GM19395 (cell line): Measurements from ENCODE around the gene EEF1A2.

Experiments
- ATAC-seq: cut with Tn5 transposase; IDR thresholded peaks from one replicate; pipeline ENCODE4 v1.9.1; 2021; ENCODE audit warnings: mild to moderate bottlenecking, moderate library complexity; ENCODE audit not compliant: unreplicated experiment

Gene EEF1A2

GRCh38 chr20:63471717-63471980, 27.2 kb downstream of the EEF1A2 start:
- ATAC-seq, result no peak

GRCh38 chr20:63471002-63471716, 27.7 kb downstream of the EEF1A2 start:
- ATAC-seq, result no peak

DNA sequence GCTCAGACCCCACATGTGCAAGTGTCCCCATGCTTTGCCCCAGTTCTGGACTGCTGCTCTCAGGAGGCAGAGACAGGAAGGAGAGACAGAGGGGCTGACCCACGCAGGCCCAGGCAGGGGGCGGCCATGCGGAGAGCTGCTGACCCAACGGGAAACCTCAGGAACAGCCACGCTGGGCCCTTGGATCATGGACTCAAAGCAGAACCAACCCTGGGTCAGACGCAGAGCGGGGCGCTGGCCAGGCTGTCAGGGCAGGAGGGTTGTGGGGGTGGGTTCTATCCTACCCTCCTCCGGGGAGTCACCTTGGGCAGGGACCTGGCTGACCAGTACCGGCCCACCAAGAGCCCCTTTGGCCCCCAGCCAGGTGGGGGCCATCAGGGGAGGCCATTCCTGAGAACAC, 28.5 kb downstream of the EEF1A2 start:
- no peak for ATAC-seq

GRCh38 chr20:63469713-63470101, 29.2 kb downstream of the EEF1A2 start:
- ATAC-seq, result no peak

GRCh38 chr20:63469019-63469712, 29.7 kb downstream of the EEF1A2 start:
- ATAC-seq, result no peak

- no peak for ATAC-seq
These were observed 30.5 kb downstream of the EEF1A2 start for GRCh38 chr20:63468421-63468820.

DNA sequence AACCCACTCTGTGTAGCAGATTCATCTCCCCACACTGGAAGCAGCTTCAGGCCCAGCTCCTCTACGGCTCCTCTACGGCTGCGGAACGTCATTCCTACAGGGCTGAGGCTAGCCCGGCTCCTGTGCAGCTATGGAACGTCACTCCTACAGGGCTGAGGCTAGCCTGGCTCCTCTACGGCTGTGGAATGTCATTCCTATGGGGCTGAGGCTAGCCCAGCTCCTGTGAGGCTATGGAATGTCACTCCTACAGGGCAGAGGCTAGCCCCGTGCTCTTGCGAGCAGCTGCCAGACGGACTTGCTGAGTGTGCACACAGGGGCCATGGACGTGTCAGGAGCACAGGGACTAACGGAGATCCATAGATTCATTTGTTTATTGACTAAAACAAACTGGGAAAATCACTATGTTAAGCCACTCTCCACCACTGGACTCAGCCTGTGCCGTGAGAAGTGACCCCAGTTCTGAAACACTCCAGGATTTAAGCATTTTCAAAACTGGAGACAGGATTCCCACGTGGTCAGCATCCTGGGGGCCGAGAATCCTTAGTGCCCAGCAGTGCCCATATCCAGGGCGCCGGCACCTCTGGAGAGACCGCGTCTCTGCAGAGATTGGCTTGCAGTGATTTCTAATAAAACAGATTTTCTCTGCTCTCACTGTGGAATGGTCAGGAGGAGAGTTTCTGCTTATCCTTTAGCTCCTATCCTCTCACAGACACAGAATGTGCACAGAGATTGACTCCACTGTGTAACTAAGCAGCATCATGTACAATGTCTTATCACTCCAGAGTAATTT, 31.4 kb downstream of the EEF1A2 start:
- ATAC-seq, result no peak

DNA sequence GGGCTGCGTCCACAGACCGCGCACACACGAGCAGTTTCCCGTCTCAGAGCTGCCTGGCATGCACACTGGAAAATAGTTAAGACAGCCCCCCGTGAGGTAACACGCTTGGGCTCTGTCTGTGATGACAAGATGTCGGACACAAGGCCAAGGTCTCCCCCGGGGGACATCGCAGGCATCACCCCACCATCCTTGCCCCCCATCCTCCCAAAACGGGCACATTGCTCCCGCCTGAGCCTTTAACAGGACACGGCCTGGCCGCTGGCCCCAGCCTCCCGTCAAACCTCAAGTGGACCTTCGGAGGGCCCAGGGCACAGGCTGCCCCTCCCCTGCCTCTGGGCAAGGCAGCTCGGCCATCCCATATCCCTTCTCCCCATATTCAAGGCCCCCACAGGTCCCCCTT, 32.0 kb downstream of the EEF1A2 start:
- ATAC-seq, result no peak

GRCh38 chr20:63466250-63466825, 32.5 kb downstream of the EEF1A2 start:
- no peak for ATAC-seq

DNA sequence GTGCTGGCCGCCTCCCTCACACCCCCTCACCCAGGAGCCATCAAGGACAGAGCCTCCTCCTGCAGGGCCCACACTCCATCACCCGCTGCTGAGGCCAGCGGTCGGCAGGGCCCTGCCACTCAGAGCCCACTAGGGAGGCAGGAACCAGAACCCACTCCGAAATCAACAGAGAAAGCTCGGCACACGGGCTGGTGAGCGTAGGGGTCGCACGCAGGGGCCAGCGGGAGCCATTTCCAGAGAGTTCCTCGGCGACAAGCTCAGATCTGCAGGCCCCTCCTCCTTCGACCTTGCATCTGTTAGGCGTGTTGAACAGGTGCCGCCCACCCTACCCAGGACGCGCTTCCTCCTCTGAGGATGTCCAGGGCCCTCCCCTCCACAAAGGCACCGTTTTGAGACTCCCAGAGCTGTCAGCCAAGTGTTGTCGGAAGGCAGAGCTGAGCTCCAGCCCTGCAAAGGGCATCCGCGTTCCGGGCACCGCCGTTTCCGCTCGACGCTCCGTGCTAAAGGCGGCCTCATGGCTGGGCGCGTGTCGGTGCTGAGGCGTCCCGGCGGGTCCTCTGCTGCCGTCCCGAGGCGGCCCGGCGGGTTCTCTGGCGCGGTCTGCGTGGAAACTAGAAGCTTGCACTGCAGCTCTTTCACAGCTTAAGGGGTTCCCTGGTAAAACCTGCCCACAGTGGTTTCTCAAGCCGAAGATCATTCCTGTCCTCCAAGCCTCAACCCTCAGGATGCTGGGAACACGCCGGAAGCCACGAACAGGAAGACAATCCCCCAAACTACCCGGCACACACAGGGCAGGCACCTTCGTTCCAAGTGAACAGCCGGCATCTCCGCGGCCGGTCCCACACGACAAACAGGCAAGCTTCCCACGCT, 33.3 kb downstream of the EEF1A2 start:
- no peak for ATAC-seq

GRCh38 chr20:63464289-63464635, 34.6 kb downstream of the EEF1A2 start:
- no peak for ATAC-seq

- no peak for ATAC-seq
These were observed 35.2 kb downstream of the EEF1A2 start for GRCh38 chr20:63463400-63464288.

- ATAC-seq, result no peak
These were observed 36.6 kb downstream of the EEF1A2 start for GRCh38 chr20:63462244-63462643.

- no peak for ATAC-seq
These were observed 37.6 kb downstream of the EEF1A2 start for GRCh38 chr20:63461104-63461763.

DNA sequence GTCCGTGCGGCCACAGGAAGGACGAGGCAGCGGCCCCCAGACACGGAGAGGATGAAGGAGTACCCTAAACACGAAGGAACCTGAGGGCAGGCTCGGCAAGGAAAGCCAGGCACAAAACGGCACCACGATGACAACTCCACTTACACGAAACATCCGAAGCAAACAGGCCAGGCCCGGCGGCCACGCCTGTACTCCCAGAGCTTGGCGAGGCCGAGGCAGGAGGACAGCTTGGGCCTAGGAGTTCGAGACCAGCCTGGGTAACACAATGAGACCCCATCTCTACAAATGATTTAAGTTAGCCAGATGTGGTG, 39.9 kb downstream of the EEF1A2 start:
- ATAC-seq, result no peak

GRCh38 chr20:63458170-63459069, 40.5 kb downstream of the EEF1A2 start:
- ATAC-seq, result no peak

DNA sequence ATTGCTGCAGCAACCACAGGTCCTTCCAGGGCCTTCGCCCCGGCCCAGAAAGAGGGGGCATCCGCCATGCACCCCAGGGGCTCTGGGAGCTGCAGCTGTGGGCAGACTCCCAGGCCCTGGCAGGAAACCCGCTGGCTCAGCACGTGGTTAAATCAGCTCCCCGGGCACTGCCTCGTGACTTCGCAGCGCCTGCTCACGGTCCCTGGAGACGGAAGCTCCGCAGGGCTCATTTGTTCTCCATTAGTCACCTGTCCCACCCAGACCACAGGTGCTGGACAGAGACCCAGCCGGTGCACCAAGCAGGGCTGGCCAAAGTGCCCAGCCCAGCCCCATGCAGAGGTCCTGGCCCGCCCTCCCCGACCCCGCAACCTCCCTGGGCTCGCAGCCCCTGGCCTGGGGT, 41.1 kb downstream of the EEF1A2 start:
- ATAC-seq, result no peak

DNA sequence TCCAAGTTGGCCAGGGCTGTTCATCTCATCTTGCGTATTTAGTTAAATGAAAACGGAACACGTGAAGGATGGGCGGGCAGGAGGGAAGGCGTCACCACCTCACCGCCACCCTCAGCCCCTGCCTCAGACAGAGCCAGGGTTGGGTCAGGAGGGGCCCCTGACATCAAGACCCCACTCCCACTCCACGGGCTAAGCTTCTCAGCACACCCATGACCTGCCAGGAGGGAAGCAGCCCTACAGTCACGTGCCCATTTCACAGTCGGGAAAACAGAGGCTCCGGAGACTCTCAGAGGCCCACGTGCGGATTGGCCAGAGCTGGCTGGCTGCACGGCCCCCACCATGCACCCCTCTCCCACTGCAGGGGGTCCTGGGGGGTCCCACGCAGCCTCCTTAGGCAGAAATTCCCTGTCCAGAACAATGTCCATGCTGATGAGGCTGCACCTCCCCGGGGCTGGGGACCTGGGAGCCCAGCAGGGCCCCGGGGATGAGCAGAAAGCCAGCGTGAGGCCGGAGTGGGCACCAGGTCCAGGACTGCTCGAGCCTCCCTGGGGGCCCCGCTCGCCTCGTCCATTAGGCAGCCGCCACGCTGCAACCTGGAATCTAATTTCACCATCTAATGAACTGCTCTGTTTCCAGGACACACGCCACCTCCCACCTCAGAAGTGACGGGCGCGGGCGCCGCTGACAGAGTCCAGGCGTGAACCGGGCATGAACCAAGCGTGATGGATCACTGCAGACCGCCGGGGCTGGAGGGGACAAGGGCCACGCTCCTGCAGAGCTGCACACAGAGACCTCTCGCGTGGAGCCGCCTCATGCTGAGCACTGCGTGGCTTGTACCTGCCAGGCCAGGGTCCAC, 42.2 kb downstream of the EEF1A2 start:
- no peak for ATAC-seq
